ENCODE measurements around the gene CYSTM1.

DNA sequence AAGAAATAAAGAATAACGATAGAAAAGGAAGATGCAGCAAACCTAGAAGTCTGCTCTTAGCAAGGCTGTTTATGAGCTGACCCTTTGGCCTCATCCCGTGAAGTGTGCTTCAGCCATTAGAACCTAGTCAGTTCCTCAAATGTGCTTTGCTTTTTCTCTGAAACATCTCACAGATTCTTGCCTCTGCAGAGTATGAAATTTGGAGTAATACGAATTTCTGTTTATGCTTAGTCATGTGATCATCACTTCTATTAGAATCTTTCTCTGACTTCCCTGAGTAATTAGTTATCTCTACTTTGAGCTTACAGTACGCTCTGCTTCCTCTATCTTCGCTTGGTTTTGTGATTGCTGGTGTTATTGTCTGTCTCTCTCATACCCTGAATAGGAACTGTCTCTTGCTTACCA, 11.3 kb downstream of the CYSTM1 start:
- TF ChIP-seq, protein P1, sequence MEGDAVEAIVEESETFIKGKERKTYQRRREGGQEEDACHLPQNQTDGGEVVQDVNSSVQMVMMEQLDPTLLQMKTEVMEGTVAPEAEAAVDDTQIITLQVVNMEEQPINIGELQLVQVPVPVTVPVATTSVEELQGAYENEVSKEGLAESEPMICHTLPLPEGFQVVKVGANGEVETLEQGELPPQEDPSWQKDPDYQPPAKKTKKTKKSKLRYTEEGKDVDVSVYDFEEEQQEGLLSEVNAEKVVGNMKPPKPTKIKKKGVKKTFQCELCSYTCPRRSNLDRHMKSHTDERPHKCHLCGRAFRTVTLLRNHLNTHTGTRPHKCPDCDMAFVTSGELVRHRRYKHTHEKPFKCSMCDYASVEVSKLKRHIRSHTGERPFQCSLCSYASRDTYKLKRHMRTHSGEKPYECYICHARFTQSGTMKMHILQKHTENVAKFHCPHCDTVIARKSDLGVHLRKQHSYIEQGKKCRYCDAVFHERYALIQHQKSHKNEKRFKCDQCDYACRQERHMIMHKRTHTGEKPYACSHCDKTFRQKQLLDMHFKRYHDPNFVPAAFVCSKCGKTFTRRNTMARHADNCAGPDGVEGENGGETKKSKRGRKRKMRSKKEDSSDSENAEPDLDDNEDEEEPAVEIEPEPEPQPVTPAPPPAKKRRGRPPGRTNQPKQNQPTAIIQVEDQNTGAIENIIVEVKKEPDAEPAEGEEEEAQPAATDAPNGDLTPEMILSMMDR (IDR thresholded peaks at IDR 0.05; ENCODE audit: borderline replicate concordance, extremely low read depth, low read length, poor library complexity, severe bottlenecking), result no peak
- TF ChIP-seq EZH2 (IDR thresholded peaks at IDR 0.05; ENCODE audit: borderline replicate concordance, low read depth, low read length, severe bottlenecking), result no peak
